GM21619 (cell line): Measurements from ENCODE around the gene MED4.

Experiments
- ATAC-seq: cut with Tn5 transposase; IDR thresholded peaks from one replicate; pipeline ENCODE4 v1.9.1; 2021; ENCODE audit not compliant: unreplicated experiment

Gene MED4, protein sequence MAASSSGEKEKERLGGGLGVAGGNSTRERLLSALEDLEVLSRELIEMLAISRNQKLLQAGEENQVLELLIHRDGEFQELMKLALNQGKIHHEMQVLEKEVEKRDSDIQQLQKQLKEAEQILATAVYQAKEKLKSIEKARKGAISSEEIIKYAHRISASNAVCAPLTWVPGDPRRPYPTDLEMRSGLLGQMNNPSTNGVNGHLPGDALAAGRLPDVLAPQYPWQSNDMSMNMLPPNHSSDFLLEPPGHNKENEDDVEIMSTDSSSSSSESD

DNA sequence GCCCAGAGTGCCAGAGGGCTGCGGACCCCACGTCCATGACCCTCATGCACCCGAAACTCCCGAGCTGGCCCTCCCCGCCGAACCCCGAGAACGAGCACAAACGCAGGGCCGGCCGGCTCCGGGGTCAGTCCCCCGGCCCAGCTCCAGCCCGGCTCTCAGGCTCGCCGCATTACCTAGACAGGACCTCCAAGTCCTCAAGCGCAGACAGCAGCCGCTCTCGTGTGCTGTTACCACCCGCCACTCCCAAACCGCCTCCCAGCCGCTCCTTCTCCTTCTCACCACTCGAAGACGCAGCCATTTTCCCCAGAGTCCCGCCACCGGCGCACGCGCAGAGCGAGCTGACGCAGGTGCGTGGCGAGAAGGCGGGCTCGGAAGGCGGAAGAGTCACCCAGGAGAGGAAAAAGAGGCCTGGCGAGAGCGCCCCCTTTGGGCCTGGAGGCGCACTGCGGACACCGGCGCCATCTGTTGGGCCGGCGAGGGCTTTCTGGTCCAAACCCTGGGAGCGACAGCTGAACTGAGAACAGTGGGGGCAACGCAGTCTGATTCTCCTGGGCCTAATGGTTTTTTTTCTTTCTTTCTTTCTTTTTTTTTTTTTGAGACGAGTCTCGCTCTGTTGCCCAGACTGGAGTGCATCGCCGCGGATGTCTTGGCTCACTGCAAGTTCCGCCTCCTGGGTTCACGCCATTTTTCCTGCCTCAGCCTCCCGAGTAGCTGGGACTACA is at the start of gene MED4:
Gene MED4, minus strand, starts transcription at position 324 of the 722 bp plus-strand sequence. Its CDS starts 26 bp downstream, at position 298.
- peak; percentile 95 for ATAC-seq

DNA sequence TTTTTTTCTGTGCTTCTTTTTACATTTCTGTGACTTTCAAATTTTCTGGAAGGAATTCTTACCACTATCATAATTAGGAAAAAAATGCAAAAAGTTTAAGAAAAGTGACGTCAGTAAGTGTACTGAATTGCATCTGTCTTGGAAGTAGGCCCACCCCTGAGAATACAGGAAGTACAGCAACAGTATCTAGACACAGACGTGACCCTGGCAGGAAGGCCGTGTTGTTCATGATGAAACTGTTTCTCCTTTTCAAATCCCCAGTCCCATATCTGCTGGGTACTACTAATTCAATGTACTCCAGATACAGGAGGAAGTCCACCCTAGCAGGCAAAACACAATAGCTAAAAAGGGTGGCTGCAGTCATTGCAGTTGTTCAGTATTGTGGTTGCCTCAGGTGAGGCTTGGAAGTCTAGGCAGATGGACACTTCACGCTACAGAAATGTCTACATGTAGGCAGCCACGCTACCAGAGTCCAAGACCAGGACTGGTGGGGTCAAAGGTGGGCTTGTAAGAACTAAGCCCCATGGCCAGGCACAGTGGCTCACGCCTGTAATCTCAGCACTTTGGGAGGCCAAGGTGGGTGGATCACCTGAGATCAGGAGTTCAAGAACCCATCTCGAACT is 49.6 kb upstream of the MED4 start:
- no peak for ATAC-seq

DNA sequence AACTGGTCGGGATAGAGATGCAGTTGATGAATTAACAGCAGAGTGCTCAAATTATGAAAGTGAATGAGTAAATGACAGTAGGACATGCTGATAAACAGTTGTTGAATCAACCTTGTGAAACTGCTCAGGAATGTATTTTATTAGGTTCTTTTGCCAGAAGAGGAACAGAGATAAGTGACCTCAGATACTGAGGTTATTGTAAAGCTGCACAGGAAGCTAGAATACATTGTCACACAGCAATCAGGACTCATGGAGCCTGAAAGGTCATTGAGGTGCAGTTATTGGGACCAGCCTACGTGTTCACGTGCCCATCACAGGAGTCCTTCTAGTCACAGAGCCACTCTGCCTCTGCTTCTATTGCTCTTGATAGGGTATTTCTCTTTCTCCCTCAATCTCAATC is 47.5 kb upstream of the MED4 start:
- peak; percentile 93 for ATAC-seq

DNA sequence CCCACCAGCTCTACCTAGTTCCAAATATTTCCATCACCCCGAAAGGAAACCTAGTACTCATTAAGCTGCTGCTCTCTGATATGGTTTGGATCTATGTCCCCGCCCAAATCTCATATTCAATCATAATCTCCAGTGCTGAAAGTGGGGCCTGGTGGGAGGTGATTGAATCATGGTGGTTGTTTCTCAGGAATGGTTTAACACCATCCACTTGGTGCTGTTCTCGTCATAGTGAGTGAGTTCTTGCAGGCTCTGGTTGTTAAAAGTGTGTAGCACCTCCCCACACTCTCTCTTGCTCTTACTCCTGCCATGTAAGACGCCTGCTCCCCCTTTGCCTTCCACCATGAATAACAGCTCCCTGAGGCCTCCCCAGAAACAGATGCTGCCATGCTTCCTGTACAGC is 43.4 kb upstream of the MED4 start:
- ATAC-seq: no peak

DNA sequence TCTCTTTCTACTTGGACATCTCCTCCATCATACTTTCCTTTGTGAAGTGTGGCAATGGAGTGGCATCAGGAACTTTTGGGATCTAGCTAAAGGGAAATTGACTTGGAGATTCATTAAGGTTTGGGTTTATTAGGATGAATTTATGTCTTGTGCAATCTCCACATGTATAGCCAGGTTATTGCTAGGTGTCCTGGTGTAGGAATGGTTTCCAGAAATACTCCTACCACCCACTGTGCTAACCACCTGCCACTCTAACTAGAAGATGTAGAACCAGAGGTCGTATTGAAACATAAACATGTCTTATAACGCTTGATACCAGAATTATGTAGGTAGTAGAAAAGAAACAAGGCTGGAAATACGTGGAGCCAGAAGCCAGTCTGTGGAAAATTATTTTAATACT is 38.1 kb upstream of the MED4 start:
- ATAC-seq: no peak

DNA sequence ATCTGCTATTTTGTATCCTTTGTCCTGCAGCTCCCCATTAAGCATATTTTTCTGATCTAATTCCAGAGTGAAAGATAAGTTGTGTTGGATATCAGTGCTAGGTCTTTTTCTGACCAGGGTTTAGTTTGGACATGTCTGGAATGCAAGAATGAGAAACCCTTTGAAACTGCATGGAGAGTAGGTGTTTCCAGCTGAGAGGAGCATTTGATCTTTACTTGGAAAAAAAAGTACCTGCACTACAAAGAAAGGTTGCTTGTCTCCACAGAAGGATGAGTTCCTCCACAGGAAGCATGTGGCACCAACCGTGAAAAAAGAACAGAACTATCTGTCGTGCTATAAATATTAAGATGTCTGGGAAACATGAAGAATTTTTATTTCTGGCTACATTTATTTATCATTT is 36.6 kb upstream of the MED4 start:
- no peak for ATAC-seq

DNA sequence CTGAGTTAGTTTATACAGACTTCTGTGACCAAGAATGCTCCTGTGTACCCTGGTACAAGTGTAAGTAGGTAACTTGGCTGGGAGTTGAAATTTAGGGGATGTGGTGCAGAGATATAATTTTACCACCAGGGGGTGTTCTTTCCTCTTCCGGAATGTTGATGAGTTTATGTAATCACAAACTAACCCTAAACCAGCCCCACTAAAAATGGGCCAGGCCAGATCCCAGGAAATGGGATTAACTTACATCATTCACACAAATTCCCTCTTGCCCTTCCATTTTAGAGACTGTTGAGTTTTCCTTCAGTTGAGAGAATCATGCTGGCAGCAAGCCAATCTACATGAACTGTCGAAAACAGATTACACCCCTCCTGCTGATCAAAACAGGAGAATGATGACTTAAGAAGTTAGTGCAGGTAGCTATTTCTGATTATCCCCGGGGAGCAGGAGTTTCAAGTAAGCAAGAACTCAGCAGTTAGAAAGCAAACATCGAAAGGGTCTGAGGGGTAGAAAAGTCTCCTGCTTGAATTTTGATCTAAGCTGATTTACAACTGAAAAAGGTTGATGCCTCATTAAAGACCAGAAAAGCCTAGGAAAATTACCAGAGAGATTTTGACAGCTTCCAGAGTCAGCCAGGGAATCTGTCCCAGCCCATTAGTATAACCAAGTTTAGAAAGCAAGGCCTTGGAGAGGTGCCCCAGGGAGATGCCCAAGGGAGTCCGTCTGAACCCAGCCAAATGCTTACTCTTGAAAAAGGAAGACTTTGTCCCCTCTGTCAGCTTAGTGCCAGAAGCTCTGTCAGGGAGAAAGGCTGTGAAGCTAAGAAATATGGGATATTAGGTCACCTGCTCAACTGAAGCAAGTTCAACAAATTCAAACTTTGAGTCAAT is 32.3 kb upstream of the MED4 start:
- ATAC-seq: peak; percentile 72

DNA sequence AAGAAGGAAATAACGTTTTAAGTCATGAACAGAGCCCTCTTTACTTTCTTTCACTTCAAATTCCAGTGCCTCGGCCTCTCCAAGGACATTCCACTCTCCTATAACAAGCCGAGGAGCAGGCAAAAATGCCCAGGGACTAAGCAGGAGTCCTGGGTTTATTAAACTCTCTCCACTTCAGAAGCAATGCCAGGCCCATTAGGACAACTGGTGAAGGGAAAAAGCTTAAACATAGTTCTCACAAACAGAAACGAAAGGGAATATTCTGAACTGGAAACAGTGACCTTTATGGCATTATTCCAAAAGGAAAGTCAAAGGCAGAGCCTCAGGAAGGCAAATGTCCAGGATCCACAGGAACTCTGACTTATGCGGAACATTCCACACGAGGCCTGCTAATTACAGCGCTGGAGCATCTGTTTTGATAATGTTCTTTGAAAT is 30.9 kb upstream of the MED4 start:
- ATAC-seq: no peak

DNA sequence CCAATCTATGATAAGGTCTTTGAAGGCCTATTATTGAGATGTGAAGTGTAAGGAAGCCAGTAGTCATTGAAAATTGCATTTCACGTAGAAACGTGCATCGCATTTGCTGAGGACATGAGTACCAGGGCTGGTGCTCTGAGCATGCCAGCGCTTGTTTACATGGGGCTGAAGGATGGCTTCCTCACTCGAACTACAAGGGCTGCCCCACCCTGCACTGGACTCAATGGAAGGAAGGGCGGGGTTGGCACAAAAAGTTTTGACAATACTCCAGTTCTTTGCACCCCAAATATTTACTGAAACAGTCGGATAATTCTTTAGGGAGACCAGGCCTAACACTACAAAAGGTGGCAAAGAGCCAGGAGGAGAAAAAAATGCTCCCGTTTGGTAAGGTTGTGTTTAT is 28.9 kb upstream of the MED4 start:
- ATAC-seq: no peak

DNA sequence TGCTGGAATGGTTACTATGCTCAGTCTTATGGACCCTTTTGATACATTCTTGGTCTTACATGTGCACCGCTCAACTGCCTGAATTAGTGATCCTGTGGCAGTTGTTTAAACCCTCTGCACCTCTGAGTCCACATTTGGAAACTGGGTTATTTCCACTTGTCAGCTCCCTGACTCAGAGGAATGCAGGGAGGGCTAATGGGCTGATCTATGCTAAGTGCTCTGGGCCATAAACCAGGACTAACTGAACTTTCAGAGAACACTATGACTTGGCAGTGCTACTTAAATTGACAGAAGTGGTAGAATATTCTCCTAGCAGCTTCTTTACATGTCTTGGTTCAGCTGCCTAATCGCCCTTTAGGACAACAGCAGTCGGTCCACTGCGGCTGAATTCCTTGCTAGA is 26.8 kb upstream of the MED4 start:
- ATAC-seq: no peak

DNA sequence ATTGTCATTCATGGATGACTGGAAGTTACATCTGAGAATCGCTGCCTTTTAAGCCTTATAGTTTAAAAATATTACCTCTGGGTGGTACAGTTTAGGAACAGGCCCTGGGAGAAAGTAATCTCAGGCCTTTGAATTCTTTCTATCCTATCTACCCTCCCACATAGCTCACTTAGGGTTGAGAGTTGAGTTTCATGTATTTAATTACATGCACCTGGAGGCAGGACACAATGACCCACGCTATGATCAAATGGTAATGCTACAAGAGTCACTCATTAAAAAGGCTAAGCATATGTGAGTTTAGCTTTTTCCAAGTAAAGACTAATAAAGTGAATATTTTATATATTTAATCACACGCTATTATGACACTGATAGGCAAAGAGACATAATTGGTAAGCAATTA is 25.3 kb upstream of the MED4 start:
- ATAC-seq: no peak

DNA sequence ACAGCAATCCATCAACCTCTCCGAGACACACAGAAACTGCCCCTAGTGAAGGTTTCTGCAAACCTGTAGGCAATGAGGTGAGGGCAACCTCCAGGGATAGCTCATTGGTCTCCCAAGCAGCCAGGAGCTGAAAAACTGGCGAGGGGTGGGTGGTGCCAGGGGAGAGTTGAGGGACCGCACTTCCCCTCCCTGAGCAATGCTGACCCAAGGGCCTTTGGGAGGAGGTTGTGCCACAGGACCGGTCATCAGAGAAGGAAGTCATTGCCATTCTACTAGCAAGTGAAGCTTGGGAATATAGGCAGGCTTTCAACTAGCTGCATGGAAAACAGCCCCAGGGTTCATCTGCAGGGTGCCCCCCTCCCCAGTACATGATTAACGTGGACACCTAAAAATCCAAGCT is 23.1 kb upstream of the MED4 start:
- no peak for ATAC-seq

DNA sequence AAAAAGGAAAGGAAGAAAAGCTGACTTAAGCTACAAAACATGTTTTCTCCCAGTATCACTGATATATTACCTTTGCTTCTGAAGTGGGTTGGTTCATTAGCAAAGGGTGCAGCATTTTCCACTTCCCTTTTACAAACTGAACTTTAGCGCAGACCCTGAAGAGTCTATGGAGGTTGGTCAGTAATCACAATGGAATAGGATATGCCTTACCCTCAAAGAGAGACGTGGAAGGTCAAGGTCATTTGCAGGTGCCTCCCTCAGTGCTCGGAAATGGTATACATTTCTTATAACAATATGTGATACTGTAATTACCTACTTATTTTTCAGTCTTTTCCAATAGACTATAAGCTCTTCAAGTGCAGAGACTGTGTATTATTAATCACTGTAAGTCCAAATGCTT is 21.9 kb upstream of the MED4 start:
- ATAC-seq: no peak

DNA sequence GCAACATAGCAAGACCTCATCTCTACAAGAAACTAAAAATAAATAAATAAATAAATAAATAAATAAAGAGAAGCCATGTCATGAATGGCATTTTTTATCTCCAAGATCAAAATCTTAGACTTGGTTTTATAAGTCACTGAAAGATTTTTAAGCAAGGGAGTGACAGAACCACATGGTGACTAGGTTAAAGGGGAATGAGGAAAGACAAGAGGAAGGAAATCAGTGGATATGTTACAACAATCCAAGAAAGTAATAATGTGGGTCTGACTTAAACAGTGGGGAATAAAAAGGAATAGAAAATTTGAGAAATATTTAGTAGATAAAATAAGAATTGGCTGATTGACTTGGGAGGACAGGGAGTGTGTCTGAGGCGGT is 18.8 kb upstream of the MED4 start:
- ATAC-seq: no peak

DNA sequence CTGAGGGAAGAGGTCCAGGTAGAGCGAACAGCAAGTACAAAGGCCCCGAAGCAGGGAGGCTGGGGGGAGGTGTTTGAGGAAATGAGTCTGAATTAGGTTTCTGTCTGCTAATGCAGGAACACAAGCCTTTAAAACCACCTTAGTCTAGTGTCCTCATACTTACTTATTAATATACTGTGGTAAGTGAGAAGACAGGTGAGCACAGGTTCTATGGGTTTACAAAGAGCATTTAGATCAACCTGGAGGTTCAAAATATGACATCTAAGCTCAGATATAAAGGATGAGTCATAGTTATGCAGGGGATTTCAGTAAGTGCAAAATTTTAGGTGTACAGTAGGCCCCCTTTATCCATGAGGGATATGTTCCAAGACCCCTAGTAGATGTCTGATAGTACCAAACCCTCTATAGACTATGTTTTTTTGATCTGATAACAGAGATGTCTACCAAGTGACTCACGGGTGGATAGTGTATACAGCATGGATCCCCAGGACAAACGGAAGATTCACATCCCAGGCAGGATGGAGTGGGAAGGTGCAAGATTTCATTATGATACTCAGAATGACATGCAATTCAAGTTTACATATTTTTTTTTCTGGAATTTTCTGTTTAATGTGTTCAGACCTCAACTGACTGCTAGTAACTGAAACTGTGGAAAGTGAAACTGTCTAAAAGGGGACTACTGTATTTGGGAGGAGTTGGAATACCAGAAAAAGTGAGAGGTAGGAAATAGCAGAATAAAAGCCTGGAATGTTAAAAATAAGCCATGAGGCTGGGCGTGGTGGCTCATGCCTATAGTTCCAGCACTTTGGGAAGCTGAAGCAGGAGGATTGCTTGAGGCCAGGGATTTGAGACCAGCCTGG is 18.2 kb upstream of the MED4 start:
- ATAC-seq: no peak

DNA sequence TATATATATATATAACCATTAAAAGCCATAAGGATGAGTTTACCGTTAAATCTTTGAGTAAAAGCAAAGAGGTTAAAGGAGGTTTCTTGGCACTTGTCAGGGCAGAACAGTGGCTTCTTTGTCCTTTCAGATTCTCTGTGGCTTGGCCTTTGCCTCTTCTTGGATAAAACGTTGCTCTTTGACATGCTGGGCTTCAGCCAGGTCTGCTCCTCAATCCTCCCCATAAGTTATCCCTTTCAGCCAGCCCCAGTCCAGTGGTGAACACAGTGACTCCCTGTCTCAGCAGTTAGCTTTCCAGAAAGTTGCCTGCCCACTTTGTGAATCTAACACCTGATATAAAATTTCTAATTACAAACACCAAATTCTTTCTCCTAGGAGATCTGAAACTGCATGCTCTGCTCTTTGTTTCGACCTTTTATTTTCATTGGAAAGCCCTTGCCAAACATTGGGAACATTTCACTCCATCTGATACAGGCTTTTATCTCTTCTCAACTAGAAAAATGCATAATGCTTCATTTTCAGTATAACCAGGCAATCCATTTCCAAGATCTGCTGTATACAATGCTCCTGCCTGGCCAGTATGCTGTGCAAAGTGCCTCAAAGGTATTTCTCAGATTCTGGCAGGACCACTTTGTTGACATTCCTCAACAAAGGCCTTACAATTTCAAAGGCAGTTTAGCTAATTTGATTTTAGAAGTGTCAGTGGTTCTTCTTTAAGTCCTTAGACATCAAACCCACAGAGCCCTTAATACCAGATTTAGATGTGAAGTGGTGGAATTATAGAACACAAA is 16.2 kb upstream of the MED4 start:
- ATAC-seq: no peak

DNA sequence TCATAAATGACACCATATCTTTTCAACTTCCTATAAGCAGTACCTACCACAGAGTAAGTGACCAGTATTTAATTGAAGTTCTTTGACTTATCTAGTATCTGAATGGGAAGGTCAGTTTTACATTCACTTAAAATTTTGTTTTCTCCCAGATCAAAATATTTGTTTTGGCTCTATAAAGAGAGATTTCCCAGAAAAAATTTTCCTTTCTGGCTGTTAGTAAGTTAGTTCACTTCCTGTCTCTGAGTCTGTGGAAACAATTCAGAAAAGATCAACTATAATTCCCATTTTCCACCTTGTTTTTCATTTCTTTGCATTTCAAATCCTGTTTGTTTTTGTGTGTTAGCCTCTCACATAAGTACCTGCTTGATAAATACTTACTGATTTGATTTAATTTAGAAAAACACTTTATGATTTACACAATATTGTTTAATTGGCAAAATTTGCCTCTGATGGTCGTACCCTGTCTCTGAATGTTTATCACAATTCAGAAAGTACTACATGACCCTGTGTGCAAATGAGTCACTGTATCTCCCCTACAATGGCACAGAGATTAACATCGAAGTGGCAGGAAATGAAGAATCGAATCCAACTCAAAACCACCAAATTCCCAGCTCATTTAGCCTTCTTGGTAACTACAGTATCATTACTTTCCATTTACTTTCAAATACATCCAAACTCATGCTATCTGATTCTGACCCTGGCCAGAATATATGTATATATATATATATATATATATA is 15.4 kb upstream of the MED4 start:
- no peak for ATAC-seq

DNA sequence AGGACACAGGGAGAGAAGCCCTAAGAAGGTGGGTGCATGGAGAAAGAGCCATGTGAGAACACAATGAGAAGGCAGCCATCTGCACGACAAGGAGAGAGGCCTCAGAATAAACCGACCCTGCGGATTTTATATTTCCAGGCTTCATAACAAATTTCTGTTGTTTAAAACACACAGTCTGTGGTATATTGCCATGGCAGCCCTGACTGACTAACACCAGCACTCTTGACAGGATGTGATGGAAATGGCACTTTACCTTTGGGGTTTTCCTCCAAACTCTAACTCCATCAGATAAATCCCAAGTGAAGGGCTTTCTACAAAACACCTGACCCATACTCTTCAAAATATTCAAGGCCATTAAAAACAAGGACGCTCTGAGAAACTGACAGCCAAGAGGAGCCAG is 13.2 kb upstream of the MED4 start:
- no peak for ATAC-seq

DNA sequence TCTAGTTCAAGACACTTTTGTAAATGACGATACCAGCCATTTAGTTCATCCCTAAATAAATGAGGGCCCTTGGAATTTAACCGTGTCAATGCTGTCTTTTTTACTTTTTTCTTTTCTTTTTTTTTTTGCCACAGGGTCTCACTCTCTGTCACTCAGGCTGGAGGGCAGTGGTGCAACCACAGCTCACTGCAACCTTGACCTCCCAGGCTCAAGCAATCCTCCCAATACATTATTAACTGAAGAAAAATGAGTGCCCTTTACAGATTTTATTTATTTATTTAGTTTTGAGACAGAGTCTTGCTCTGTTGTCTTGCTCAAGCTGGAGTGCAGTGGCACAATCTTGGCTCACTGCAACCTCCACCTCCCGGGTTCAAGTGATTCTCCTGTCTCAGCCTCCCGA is 2.9 kb upstream of the MED4 start:
- no peak for ATAC-seq
